GM12891 (cell line): ENCODE results near the gene SORCS2.

Experiments used
- POLR2A ChIP-seq: IDR thresholded peaks from 2 replicates; pipeline ENCODE4 v1.6.1; 2011; ENCODE audit warnings: low read depth, low read length, control low read depth
- POLR2AphosphoS5 ChIP-seq: IDR thresholded peaks from 2 replicates; pipeline ENCODE4 v1.6.1; 2011; ENCODE audit warnings: low read depth, low read length, control low read depth
- POU2F2 ChIP-seq: IDR thresholded peaks from 2 replicates; pipeline ENCODE4 v1.6.1; 2011; ENCODE audit warnings: low read depth, mild to moderate bottlenecking, control low read depth, low read length, moderate library complexity
- SPI1 ChIP-seq: IDR thresholded peaks from 2 replicates; pipeline ENCODE4 v1.6.1; 2011; ENCODE audit warnings: low read depth, low read length, control low read depth
- TAF1 ChIP-seq: IDR thresholded peaks from 2 replicates; pipeline ENCODE4 v1.6.1; 2011; ENCODE audit warnings: low read depth, low read length, control low read depth

GRCh38 chr4:7325541-7325940 lies 133.2 kb downstream of the SORCS2 start:
- TF ChIP-seq POLR2A (no peak), POLR2AphosphoS5 (no peak), TAF1 (no peak), SPI1 (no peak), POU2F2 (no peak)
